NCI-H2171 treated with DMSO at 0.1 percent for 48 hours (cell line): Measurements from ENCODE around the gene SLC25A29.
A peak's percentile ranks its signal among the peaks of the same experiment; 100 is the strongest.

ENCODE experiments used
- DNase-seq: peaks from one replicate; lab custom pipeline; 2025; lab: John Stamatoyannopoulos, UW

SLC25A29 gene

GRCh38 chr14:100281286-100282082 lies 24.8 kb downstream of the SLC25A29 start:
- no peak for DNase-seq

- no peak for DNase-seq
Observed at GRCh38 chr14:100279563-100279962, 26.7 kb downstream of the SLC25A29 start.

- DNase-seq: no peak
Observed at GRCh38 chr14:100279133-100279532, 27.1 kb downstream of the SLC25A29 start.

GRCh38 chr14:100278702-100279101 lies 27.5 kb downstream of the SLC25A29 start:
- no peak for DNase-seq

GRCh38 chr14:100275214-100275613 lies 31.0 kb downstream of the SLC25A29 start:
- DNase-seq: no peak

- DNase-seq: no peak
Observed at GRCh38 chr14:100274250-100274649, 32.0 kb downstream of the SLC25A29 start.

GRCh38 chr14:100271247-100271939 lies 34.9 kb downstream of the SLC25A29 start:
- peak; percentile 38 for DNase-seq

- DNase-seq: no peak
Observed at GRCh38 chr14:100268591-100269207, 37.5 kb downstream of the SLC25A29 start.

GRCh38 chr14:100267990-100268389 lies 38.3 kb downstream of the SLC25A29 start:
- no peak for DNase-seq

GRCh38 chr14:100263141-100263540 lies 43.1 kb downstream of the SLC25A29 start:
- no peak for DNase-seq

- DNase-seq: no peak
Observed at GRCh38 chr14:100262545-100262944, 43.7 kb downstream of the SLC25A29 start.

GRCh38 chr14:100261621-100262020 lies 44.6 kb downstream of the SLC25A29 start:
- DNase-seq: no peak

GRCh38 chr14:100256339-100256895 lies 49.8 kb downstream of the SLC25A29 start:
- DNase-seq: no peak

GRCh38 chr14:100252684-100253083 lies 53.6 kb downstream of the SLC25A29 start:
- DNase-seq: no peak

GRCh38 chr14:100250732-100251465 lies 55.3 kb downstream of the SLC25A29 start:
- no peak for DNase-seq

- DNase-seq: peak; percentile 80
Observed at GRCh38 chr14:100246809-100247428, 59.3 kb downstream of the SLC25A29 start.

GRCh38 chr14:100243020-100243419 lies 63.2 kb downstream of the SLC25A29 start:
- no peak for DNase-seq

- no peak for DNase-seq
Observed at GRCh38 chr14:100241279-100241678, 65.0 kb downstream of the SLC25A29 start.
